ENCODE measurements around the gene MET.

- TF ChIP-seq POLR2AphosphoS5 (IDR thresholded peaks at IDR 0.05): no peak
- TF ChIP-seq CTCF (IDR thresholded peaks at IDR 0.05; ENCODE audit: poor library complexity, severe bottlenecking): no peak
- no peak for TF ChIP-seq EZH2 (IDR thresholded peaks at IDR 0.05; ENCODE audit: borderline replicate concordance, insufficient read depth, low read length, poor library complexity, severe bottlenecking)
- no peak for TF ChIP-seq MXI1 (conservative IDR thresholded peaks at IDR 0.05; ENCODE audit: poor library complexity, severe bottlenecking)
- TF ChIP-seq SMC3 (conservative IDR thresholded peaks at IDR 0.05; ENCODE audit: poor library complexity): no peak
- TF ChIP-seq REST (IDR thresholded peaks at IDR 0.05; ENCODE audit: borderline replicate concordance): no peak
- no peak for TF ChIP-seq EP300 (conservative IDR thresholded peaks at IDR 0.05; ENCODE audit: poor library complexity, severe bottlenecking)
Measured at GRCh38 chr7:116669769-116670168, 2.2 kb upstream of the MET start.
